HepG2 (cell line): ENCODE measurements around the gene ZNF514. TPM values are rescaled to one million over a fixed set of nuclear protein-coding genes. Genes with fewer than 3 reads are reported as not detected.
A peak's percentile ranks its signal among the peaks of the same experiment; 100 is the strongest.

ENCODE experiments used
- ATM ChIP-seq: fragments of 450-650 bp; IDR thresholded peaks from 2 replicates; pipeline ENCODE4 v1.7.1; 2017; ENCODE audit warnings: mild to moderate bottlenecking, borderline replicate concordance
- CENPX ChIP-seq: sonication (generic); formaldehyde crosslinking; IDR thresholded peaks from 2 replicates; pipeline ENCODE4 v1.9.0; 2021; ENCODE audit warnings: mild to moderate bottlenecking, missing genetic modification reagents, moderate library complexity
- NCOA2 ChIP-seq: sonication (generic); formaldehyde crosslinking; IDR thresholded peaks from 2 replicates; pipeline ENCODE4 v1.8.0; 2022; ENCODE audit warnings: inconsistent platforms
- POLR2AphosphoS2 ChIP-seq: IDR thresholded peaks from 2 replicates; pipeline ENCODE4 v1.6.1; 2011; ENCODE audit warnings: low read depth, low read length, improper control_type of control experiment
- RXRA ChIP-seq: sonication (generic); formaldehyde crosslinking; IDR thresholded peaks from 2 replicates; pipeline ENCODE4 v1.5.1; 2020; ENCODE audit warnings: missing genetic modification reagents
- TAF1 ChIP-seq: sonication (generic); formaldehyde crosslinking; IDR thresholded peaks from 2 replicates; pipeline ENCODE4 v1.4.0; 2020; ENCODE audit warnings: missing genetic modification reagents
- ZBTB7A ChIP-seq: sonication (generic); formaldehyde crosslinking; IDR thresholded peaks from 2 replicates; pipeline ENCODE4 v1.8.0; 2022; ENCODE audit warnings: mild to moderate bottlenecking, missing genetic modification reagents
- ZNF331 ChIP-seq: sonication (generic); formaldehyde crosslinking; IDR thresholded peaks from 2 replicates; pipeline ENCODE4 v1.4.0; 2020; ENCODE audit warnings: missing genetic modification reagents
- ZNF550 ChIP-seq: sonication (generic); formaldehyde crosslinking; IDR thresholded peaks from 2 replicates; pipeline ENCODE4 v1.4.0; 2020; ENCODE audit warnings: mild to moderate bottlenecking, missing genetic modification reagents, borderline replicate concordance
- ZNF883 ChIP-seq: sonication (generic); formaldehyde crosslinking; IDR thresholded peaks from 2 replicates; pipeline ENCODE4 v1.5.1; 2020; ENCODE audit warnings: mild to moderate bottlenecking, missing genetic modification reagents; ENCODE audit errors: not compliant biosample characterization
- polyA plus RNA-seq, 8 experiments: library from polyadenylated mRNA; depleted of rRNA in 3 of 8; stranded (reverse) in 7 of 8; unstranded in 1 of 8; fragments of >200 nt; fragmentation: Illumina TruSeq in 4 of 8; extraction: Trizol in 4 of 8; gene quantifications; 2 replicates each; pipeline versions ENCODE4 v1.2.1 to v1.2.3, GENCODE V29; 2011 to 2016; ENCODE audit warnings: low read depth in 4 of 8, missing spikeins in 1 of 8, mixed read lengths in 1 of 8; ENCODE audit not compliant: insufficient read depth in 1 of 8
- total RNA-seq, 5 experiments: library from RNA; depleted of rRNA; stranded (reverse); fragments of >200 nt; fragmentation: Illumina TruSeq; extraction: Trizol; gene quantifications; 2 replicates each; pipeline ENCODE4 v1.2.3, GENCODE V29; 2016; ENCODE audit warnings: low read depth in 1 of 5
- TF ChIP-seq, protein P1 (sequence below): sonication (generic); formaldehyde crosslinking; IDR thresholded peaks from 2 replicates; pipeline ENCODE4 v1.5.0; 2020; ENCODE audit warnings: mild to moderate bottlenecking, missing genetic modification reagents
- TF ChIP-seq, protein P2 (sequence below): sonication (generic); formaldehyde crosslinking; IDR thresholded peaks from 2 replicates; pipeline ENCODE4 v1.8.0; 2022; ENCODE audit warnings: mild to moderate bottlenecking, missing genetic modification reagents, borderline replicate concordance
- TF ChIP-seq, protein P3 (sequence below): fragments of 450-650 bp; IDR thresholded peaks from 2 replicates; pipeline ENCODE4 v1.6.1; 2017
- TF ChIP-seq, protein P4 (sequence below): sonication (generic); formaldehyde crosslinking; IDR thresholded peaks from 2 replicates; pipeline ENCODE4 v1.5.0; 2020; ENCODE audit warnings: missing genetic modification reagents
- TF ChIP-seq, protein P5 (sequence below): sonication (generic); formaldehyde crosslinking; IDR thresholded peaks from 2 replicates; pipeline ENCODE4 v1.4.0; 2020; ENCODE audit warnings: missing genetic modification reagents, borderline replicate concordance
- TF ChIP-seq, protein P6 (sequence below): sonication (generic); formaldehyde crosslinking; IDR thresholded peaks from 2 replicates; pipeline ENCODE4 v1.4.0; 2020; ENCODE audit warnings: low read depth, mild to moderate bottlenecking, missing genetic modification reagents

The ZNF514 gene
- total and polyA plus RNA-seq, 2 of the 13 experiments (the other 11 are each of a cell fraction or from before 2014, with no cell fraction given) = 15.2 to 18.7 TPM

DNA sequence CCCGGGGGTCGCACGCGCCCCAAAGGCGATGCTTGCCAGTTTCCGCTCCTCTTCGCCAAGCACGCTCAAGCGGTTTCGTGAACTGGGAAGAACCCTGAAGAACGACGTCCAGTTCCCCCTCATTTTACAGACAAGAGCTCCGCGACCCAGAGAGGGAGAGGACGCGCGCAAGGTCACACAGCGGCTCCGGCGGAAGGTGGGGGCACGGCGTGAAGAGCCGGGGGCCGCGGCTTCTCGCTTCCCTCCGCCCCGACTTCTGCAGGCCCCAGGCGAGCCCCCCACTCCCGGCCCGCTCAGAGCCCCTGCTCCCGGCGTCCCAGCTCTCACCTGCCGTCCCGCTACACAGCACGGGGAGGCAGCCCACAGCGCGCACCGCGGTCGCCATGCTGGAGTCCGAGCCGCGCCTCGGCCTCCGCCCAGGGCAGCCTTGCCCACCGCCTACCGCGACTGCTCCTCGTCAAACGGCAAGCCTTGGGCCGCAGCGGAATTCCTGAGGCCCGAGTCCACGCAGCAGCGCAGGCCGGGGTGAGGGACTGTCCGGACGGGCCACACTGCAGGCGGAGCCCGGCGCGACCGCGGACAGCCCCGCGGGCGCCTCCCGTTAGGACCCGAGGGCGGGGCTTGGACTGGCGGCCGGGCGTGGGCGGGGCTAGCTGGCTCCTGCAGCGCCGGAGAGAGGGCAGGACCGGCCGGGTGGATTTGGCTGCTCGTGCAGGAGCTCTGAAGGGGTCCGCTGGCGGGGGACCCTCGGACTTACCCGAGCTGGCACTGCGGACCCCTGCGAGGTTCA lies 38.0 kb downstream of the ZNF514 start, which contains the start of gene MRPS5 (continued):
- TF ChIP-seq ZNF331 (peak; percentile 69; the same call in 1 of the 2 replicates), POLR2AphosphoS2 (no peak), CENPX (CRISPR knock-in tag) (no peak), TAF1 (CRISPR knock-in tag) (peak; percentile 97), NCOA2 (CRISPR knock-in tag) (peak; percentile 12; the same call in 1 of the 2 replicates), RXRA (CRISPR knock-in tag) (peak; percentile 85), ATM (no peak), ZNF883 (CRISPR knock-in tag) (peak; percentile 91), ZBTB7A (CRISPR knock-in tag) (no peak), ZNF550 (peak; percentile 63; the same call in 1 of the 2 replicates)
- TF ChIP-seq, protein P1, sequence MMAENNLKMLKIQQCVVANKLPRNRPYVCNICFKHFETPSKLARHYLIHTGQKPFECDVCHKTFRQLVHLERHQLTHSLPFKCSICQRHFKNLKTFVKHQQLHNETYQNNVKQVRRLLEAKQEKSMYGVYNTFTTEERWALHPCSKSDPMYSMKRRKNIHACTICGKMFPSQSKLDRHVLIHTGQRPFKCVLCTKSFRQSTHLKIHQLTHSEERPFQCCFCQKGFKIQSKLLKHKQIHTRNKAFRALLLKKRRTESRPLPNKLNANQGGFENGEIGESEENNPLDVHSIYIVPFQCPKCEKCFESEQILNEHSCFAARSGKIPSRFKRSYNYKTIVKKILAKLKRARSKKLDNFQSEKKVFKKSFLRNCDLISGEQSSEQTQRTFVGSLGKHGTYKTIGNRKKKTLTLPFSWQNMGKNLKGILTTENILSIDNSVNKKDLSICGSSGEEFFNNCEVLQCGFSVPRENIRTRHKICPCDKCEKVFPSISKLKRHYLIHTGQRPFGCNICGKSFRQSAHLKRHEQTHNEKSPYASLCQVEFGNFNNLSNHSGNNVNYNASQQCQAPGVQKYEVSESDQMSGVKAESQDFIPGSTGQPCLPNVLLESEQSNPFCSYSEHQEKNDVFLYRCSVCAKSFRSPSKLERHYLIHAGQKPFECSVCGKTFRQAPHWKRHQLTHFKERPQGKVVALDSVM (CRISPR knock-in tag) = peak; percentile 99
- TF ChIP-seq, protein P2, sequence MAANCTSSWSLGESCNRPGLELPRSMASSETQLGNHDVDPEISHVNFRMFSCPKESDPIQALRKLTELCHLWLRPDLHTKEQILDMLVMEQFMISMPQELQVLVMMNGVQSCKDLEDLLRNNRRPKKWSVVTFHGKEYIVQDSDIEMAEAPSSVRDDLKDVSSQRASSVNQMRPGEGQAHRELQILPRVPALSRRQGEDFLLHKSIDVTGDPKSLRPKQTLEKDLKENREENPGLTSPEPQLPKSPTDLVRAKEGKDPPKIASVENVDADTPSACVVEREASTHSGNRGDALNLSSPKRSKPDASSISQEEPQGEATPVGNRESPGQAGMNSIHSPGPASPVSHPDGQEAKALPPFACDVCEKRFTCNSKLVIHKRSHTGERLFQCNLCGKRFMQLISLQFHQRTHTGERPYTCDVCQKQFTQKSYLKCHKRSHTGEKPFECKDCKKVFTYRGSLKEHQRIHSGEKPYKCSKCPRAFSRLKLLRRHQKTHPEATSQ (CRISPR knock-in tag) = peak; percentile 46; the same call in 1 of the 2 replicates
- TF ChIP-seq, protein P3, sequence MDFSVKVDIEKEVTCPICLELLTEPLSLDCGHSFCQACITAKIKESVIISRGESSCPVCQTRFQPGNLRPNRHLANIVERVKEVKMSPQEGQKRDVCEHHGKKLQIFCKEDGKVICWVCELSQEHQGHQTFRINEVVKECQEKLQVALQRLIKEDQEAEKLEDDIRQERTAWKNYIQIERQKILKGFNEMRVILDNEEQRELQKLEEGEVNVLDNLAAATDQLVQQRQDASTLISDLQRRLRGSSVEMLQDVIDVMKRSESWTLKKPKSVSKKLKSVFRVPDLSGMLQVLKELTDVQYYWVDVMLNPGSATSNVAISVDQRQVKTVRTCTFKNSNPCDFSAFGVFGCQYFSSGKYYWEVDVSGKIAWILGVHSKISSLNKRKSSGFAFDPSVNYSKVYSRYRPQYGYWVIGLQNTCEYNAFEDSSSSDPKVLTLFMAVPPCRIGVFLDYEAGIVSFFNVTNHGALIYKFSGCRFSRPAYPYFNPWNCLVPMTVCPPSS = no peak
- TF ChIP-seq, protein P4, sequence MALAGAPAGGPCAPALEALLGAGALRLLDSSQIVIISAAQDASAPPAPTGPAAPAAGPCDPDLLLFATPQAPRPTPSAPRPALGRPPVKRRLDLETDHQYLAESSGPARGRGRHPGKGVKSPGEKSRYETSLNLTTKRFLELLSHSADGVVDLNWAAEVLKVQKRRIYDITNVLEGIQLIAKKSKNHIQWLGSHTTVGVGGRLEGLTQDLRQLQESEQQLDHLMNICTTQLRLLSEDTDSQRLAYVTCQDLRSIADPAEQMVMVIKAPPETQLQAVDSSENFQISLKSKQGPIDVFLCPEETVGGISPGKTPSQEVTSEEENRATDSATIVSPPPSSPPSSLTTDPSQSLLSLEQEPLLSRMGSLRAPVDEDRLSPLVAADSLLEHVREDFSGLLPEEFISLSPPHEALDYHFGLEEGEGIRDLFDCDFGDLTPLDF = peak; percentile 63
- TF ChIP-seq, protein P5, sequence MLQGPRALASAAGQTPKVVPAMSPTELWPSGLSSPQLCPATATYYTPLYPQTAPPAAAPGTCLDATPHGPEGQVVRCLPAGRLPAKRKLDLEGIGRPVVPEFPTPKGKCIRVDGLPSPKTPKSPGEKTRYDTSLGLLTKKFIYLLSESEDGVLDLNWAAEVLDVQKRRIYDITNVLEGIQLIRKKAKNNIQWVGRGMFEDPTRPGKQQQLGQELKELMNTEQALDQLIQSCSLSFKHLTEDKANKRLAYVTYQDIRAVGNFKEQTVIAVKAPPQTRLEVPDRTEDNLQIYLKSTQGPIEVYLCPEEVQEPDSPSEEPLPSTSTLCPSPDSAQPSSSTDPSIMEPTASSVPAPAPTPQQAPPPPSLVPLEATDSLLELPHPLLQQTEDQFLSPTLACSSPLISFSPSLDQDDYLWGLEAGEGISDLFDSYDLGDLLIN (CRISPR knock-in tag) = no peak
- TF ChIP-seq, protein P6, sequence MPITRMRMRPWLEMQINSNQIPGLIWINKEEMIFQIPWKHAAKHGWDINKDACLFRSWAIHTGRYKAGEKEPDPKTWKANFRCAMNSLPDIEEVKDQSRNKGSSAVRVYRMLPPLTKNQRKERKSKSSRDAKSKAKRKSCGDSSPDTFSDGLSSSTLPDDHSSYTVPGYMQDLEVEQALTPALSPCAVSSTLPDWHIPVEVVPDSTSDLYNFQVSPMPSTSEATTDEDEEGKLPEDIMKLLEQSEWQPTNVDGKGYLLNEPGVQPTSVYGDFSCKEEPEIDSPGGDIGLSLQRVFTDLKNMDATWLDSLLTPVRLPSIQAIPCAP (CRISPR knock-in tag) = 0 out of 2 replicates have a peak, but pooled peaks have one; percentile 88
